Right lobe of liver (tissue), 6 donors: Measurements from ENCODE around the gene WWP2. TPM values are rescaled to one million over a fixed set of nuclear protein-coding genes. Genes with fewer than 3 reads are reported as not detected.

Source experiments
- ATAC-seq, 4 donors: fragments of 200-7000 bp; cut with Tn5 transposase; one replicate each; pipeline ENCODE4 v1.9.1; 2020; ENCODE audit warnings: mild to moderate bottlenecking in 4 of 4, moderate library complexity in 4 of 4
- DNase-seq, 3 donors: peaks; one replicate each; pipeline ENCODE4 v3.0.0-alpha.2; 2020
- H3K27ac ChIP-seq, 3 donors: fragments of 200-600 bp; one replicate each; pipeline ENCODE4 v1.8.0; 2022
- H3K27me3 ChIP-seq, 2 donors: fragments of 200-600 bp; one replicate each; pipeline ENCODE4 v1.8.0; 2022
- H3K36me3 ChIP-seq, 4 donors: fragments of 200-600 bp; sonication (generic) in 1 of 4; one replicate each; pipeline versions ENCODE4 v1.5.1 to v1.8.0; 2017 to 2022; ENCODE audit warnings: control low read depth in 1 of 4
- H3K4me1 ChIP-seq, 4 donors: fragments of 200-600 bp; sonication (generic) in 1 of 4; one replicate each; pipeline versions ENCODE4 v1.5.1 to v1.8.0; 2017 to 2022; ENCODE audit warnings: control low read depth in 1 of 4
- H3K4me3 ChIP-seq, 3 donors: fragments of 200-600 bp; one replicate each; pipeline ENCODE4 v1.8.0; 2022
- H3K9me3 ChIP-seq, 4 donors: fragments of 200-600 bp; sonication (generic) in 1 of 4; one replicate each; pipeline versions ENCODE4 v1.5.1 to v1.8.0; 2017 to 2022; ENCODE audit warnings: control low read depth in 1 of 4
- POLR2A ChIP-seq: fragments of 450-650 bp; IDR thresholded peaks from one replicate; pipeline ENCODE4 v1.6.1; 2017; ENCODE audit warnings: antibody characterized with exemption, mild to moderate bottlenecking
- WGBS: methylation state at CpG from one replicate; pipeline ENCODE4 v1.1.6; 2018; ENCODE audit warnings: low coverage, low lambda C conversion rate; ENCODE audit not compliant: insufficient coverage; ENCODE audit errors: missing lambda C conversion rate; 5-methylcytosine and 5-hydroxymethylcytosine counted together
- intact Hi-C, 2 donors: fragments of 100-400 bp; cut with DNase I; formaldehyde crosslinking; loops; one replicate each; pipeline versions ENCODE4 v1.11.2 to v1.14.1; 2022
- total RNA-seq, 6 experiments: library from RNA; depleted of rRNA in 2 of 6; stranded (reverse); fragments of >200 nt in 2 of 6; fragmentation: NEBNext Ultra II Directional in 3 of 6; extraction: Animal tissue kit (Norgen Biotek cat#: 25700) in 3 of 6; gene quantifications; one replicate each; pipeline versions ENCODE4 v1.1.0 to v1.2.4, GENCODE V29; 2016 to 2023
- TF ChIP-seq, protein P1 (sequence below), 4 donors: fragments of 200-600 bp in 3 of 4; fragments of 450-650 bp in 1 of 4; IDR thresholded peaks; one replicate each; pipeline versions ENCODE4 v1.5.1 to v1.8.0; 2016 to 2022; ENCODE audit warnings: antibody characterized with exemption in 4 of 4, mild to moderate bottlenecking in 2 of 4
- donor health status: DM: no; HTN: yes; CAD: no.
- donor health status: DM: no; HTN: no; CAD: no.
- donor health status: DM: no; HTN: no; CAD: no.
- donor health status: DM: no; HTN: yes; CAD: no.
- donor health status: DM: no; HTN: yes; CAD: no.

The WWP2 gene
- total RNA-seq, 6 experiments from 2014 or later, result 18.1 to 24.6 (median 22.4) TPM

DNA sequence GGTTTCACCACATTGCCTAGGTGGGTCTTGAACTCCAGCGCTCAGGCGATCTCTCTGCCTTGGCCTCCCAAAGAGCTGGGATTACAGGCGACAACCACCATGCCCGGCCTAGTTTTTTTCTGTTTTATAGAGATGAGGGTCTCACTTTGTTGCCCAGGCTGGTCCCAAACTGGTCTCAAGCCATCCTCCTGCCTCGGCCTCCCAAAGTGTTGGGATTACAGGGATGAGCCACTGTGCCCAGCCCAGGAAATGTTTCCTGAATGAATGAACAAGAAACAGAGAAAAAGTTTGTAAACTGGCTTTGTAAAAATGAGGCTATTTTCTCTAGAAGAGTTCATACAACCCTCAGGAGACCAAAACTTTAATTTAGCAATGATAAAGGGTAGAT is 68.0 kb downstream of the WWP2 start:
- TF ChIP-seq, protein P1, sequence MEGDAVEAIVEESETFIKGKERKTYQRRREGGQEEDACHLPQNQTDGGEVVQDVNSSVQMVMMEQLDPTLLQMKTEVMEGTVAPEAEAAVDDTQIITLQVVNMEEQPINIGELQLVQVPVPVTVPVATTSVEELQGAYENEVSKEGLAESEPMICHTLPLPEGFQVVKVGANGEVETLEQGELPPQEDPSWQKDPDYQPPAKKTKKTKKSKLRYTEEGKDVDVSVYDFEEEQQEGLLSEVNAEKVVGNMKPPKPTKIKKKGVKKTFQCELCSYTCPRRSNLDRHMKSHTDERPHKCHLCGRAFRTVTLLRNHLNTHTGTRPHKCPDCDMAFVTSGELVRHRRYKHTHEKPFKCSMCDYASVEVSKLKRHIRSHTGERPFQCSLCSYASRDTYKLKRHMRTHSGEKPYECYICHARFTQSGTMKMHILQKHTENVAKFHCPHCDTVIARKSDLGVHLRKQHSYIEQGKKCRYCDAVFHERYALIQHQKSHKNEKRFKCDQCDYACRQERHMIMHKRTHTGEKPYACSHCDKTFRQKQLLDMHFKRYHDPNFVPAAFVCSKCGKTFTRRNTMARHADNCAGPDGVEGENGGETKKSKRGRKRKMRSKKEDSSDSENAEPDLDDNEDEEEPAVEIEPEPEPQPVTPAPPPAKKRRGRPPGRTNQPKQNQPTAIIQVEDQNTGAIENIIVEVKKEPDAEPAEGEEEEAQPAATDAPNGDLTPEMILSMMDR (IDR thresholded peaks at IDR 0.05), result no peak
- no peak for TF ChIP-seq POLR2A
- intact Hi-C loops, result no loop called here
- Histone ChIP-seq H3K27me3 (no peaks in the 10 kb centered on the region), H3K36me3 (peaks cover 0 to 2% (median 0%) of the 10 kb centered on the region in 4 donors), H3K9me3 (no peaks in the 10 kb centered on the region), H3K27ac (peak overlapping the region in 2 of 3 donors; percentile 24), H3K4me3 (no peak overlapping the region), H3K4me1 (peaks cover 0 to 21% (median 0%) of the 10 kb centered on the region in 4 donors)
- ATAC-seq (no peak), DNase-seq (no peak)
- 100% methylated on average over 4 of the region's 5 CpGs for WGBS

DNA sequence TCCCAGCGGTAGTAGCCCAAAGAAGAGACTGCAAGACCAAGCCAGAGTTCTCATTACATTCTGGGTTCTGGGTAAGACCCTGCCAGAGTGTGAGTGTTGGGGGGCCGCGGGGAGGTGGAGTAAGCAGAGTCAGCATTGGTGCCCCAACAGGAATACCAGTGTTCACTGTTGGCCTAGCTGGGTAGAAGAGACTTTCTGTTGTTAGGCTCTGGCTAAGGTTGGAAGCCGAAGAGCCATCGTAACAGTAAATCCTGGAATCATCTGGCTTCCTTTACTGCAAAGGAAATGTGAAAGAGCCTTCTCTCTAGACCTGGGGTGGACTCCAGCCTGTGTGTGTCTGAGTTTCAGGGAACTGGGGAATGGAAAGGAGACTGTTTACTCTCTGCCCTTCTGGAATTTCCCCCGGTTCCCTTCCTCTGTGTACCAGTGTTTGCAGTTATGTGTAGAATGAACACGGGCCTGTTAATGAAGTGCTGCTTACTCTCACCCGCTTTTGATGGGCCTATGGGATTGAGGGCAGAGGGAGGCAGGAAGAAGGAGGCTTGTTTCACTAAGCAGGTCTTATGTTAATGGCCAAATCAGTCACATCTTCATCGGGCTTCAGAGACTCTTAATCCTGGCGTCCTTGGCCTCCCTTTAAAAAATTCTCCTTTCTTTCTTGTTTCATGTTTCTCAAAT is 68.5 kb downstream of the WWP2 start:
- Histone ChIP-seq H3K36me3 (peaks cover 0 to 2% (median 0%) of the 10 kb centered on the region in 4 donors), H3K9me3 (no peaks in the 10 kb centered on the region), H3K4me1 (peaks cover 0 to 21% (median 0%) of the 10 kb centered on the region in 4 donors), H3K27me3 (no peaks in the 10 kb centered on the region), H3K4me3 (no peak overlapping the region), H3K27ac (peak overlapping the region in 2 of 3 donors; percentile 24)
- ATAC-seq, result peak; percentile 38 to 80 (median 46)
- no peak for DNase-seq
- intact Hi-C loops, result no loop called here
- TF ChIP-seq, protein P1 (IDR thresholded peaks at IDR 0.05), result no peak
- TF ChIP-seq POLR2A, result no peak
- 58% methylated on average over 8 of the region's 10 CpGs for WGBS

DNA sequence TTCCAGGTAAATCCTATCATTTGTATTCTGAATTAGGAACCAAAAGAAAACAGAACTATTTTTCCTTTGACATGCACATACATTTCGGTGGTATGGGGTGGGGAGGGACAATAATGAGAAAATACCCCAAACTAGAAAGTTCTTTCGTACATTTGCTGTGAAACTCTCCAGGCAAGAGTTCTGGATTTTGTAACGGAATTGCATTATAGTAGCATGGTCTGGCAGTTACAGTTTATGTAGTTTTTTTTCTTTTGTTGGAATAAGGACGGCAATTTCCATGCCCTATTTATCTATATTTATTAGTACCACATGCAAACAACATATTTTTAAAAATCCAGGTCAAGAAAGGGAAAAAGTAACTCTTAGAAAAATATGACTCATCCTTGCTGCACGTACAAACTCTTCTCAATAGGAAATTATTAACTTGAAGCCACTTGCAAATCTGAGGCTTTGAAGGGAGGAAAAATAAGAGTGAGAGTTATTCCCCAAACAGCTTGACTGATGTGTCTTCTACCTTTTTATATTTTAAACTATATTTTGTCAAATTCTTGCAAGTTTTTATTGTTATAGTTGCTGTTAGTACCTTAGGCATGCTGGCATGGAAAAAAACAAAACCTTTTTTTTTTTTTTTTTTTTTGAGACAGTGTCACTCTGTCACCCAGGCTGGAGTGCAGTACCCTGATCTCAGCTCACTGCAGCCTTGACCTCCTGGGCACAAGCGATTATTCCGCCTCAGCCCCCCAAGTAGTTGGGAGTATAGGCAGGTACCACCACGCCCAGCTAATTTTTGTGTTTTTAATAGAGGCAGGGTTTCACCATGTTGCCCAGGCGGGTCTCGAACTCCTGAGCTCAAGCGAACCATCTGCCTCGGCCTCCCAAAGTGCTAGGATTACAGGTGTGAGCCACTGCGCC is 69.3 kb downstream of the WWP2 start:
- DNase-seq (no peak), ATAC-seq (peak in 1 of 4 donors; percentile 36)
- Histone ChIP-seq H3K9me3 (no peaks in the 10 kb centered on the region), H3K4me1 (peaks cover 0 to 21% (median 0%) of the 10 kb centered on the region in 4 donors), H3K4me3 (no peak overlapping the region), H3K27ac (peak overlapping the region in 1 of 3 donors; percentile 24), H3K27me3 (no peaks in the 10 kb centered on the region), H3K36me3 (peaks cover 0 to 2% (median 0%) of the 10 kb centered on the region in 4 donors)
- intact Hi-C loops, result no loop called here
- 84% methylated on average over 13 of the region's 13 CpGs for WGBS
- TF ChIP-seq POLR2A, result no peak
- TF ChIP-seq, protein P1 (IDR thresholded peaks at IDR 0.05), result no peak

DNA sequence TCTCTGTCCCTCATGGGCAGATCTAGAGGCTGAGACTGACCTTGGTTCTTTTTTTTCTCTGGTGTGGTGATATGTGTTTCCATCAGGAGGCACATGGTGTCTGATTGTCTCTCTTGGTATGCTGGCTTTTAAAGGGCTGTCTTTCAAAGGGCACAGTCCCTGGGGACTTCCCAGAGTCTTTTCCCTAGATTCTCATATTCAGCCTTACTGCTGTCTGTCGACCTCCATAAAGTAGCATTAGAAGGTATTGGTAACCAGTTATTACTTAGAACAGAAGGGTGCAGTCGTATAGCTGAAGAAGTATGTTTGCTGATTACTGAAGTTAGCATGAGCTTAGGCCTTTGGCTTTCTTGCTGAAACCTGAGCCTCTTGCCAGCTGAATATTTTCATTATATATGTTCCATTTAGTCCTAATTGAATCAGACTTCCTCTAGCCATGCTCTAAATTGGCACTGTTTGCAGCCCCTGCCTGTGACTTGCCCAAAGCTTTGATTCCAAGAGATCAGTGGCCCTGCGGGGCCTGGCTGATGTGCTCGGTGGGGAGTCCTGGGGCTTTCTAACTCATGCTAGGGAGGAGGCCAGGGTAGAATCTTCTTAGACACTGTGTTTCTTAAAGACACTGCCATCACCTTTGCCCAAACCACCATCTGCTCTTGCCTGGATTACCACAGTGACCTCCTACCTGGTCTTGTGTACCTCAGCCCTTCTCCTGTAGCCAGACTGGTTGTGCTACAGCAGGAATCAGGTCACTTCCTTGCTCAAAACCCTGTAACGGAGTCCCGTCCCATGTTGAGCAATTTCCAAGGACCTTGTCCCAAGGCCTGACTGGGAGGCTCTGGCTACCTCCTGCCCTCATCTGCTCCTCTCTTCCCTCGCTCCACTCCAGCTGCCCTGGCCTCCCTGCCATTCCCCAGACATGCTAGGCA is 71.5 kb downstream of the WWP2 start:
- no peak overlapping the region for H3K27ac ChIP-seq
- ATAC-seq, result peak; percentile 68 to 92 (median 74)
- H3K4me1 ChIP-seq, result peaks cover 0 to 21% (median 0%) of the 10 kb centered on the region in 4 donors
- peaks cover 0 to under 1% (median 0%) of the 10 kb centered on the region in 4 donors for H3K36me3 ChIP-seq
- H3K27me3 ChIP-seq, result no peaks in the 10 kb centered on the region
- H3K9me3 ChIP-seq, result no peaks in the 10 kb centered on the region
- WGBS, result 44% methylated on average over 6 of the region's 7 CpGs
- intact Hi-C loops, result no loop called here
- H3K4me3 ChIP-seq, result no peak overlapping the region
- no peak for TF ChIP-seq POLR2A
- TF ChIP-seq, protein P1 (IDR thresholded peaks at IDR 0.05), result no peak
- DNase-seq, result peak; percentile 46 to 68 (median 65)
